ENCODE data around the gene ZFX.

GRCh38 chrX:24202465-24203031, 53.0 kb downstream of the ZFX start:
- TF ChIP-seq CTCF (IDR thresholded peaks at IDR 0.05) (no peak), EP300 (IDR thresholded peaks at IDR 0.05) (no peak)

All from ovary (tissue), 3 donors.